ENCODE results near the gene NCAM2. TPM values are rescaled to one million over a fixed set of nuclear protein-coding genes. Genes with fewer than 3 reads are reported as not detected.

The NCAM2 gene
- total RNA-seq, 2 donors from 2014 or later, result 1.8 to 2.3 TPM

GRCh38 chr21:21247424-21247823 lies 249.2 kb downstream of the NCAM2 start:
- H3K36me3 ChIP-seq, result no peaks in the 10 kb centered on the region
- no peak for TF ChIP-seq CTCF (IDR thresholded peaks at IDR 0.05)

GRCh38 chr21:21262048-21262447 lies 263.8 kb downstream of the NCAM2 start:
- H3K27me3 ChIP-seq, result no peaks in the 10 kb centered on the region
- no peaks in the 10 kb centered on the region for H3K4me1 ChIP-seq
- DNase-seq (ENCODE audit: low spot score), result no peak
- no peak overlapping the region for H3K4me3 ChIP-seq
- no peaks in the 10 kb centered on the region for H3K36me3 ChIP-seq
- no peak for TF ChIP-seq CTCF (IDR thresholded peaks at IDR 0.05)
- H3K27ac ChIP-seq, result no peak overlapping the region
- no peaks in the 10 kb centered on the region for H3K9me3 ChIP-seq

More at GRCh38 chr21:21247424-21247823, 249.2 kb downstream of the NCAM2 start:
- H3K27me3 ChIP-seq, result no peaks in the 10 kb centered on the region
- no peaks in the 10 kb centered on the region for H3K9me3 ChIP-seq
- no peaks in the 10 kb centered on the region for H3K4me1 ChIP-seq
- no peak overlapping the region for H3K27ac ChIP-seq
- H3K4me3 ChIP-seq, result no peak overlapping the region
- no peak for DNase-seq (ENCODE audit: low spot score)

DNA sequence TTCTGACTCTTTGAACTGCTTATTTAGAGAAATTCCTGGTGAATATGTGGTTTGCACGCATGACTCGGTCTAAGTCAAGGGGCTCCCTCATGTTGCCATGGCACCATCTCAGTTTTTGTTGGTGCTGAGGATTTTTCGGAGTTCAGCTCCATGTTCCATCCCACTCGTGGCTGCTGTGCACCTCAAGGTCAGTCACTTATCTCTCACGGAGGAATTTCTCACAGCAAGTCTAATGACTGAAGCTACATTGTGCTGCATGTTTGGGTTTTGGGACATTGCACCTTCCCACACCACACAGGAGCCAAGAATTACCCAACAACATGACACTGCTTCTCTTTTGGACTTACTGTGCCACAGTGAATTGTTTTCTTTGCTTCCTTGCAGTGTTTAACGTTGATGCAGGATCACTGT lies 269.9 kb downstream of the NCAM2 start:
- H3K36me3 ChIP-seq, result no peaks in the 10 kb centered on the region
- no peak for DNase-seq (ENCODE audit: low spot score)
- no peak for TF ChIP-seq CTCF (IDR thresholded peaks at IDR 0.05)

DNA sequence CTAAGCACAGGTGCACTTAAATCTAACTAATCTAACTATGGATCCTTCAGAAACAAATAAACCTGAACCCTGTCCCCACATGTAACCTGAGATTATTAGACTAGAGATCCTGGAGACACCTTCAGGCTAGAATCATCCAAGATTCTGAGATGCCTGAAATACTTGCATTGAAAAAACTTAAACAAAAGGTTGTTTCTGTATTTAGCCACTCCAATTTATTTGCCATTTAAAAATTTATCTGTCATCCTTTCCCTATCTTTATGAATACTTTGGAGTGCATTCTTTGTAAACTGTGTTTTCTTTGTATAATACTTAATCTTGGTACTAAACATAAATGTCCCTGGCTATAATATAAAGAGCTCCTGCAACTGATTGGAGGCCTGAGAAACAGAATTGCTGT lies 270.7 kb downstream of the NCAM2 start:
- TF ChIP-seq CTCF (IDR thresholded peaks at IDR 0.05), result no peak
- no peaks in the 10 kb centered on the region for H3K27me3 ChIP-seq
- no peak overlapping the region for H3K4me3 ChIP-seq
- H3K4me1 ChIP-seq, result no peaks in the 10 kb centered on the region
- H3K27ac ChIP-seq, result no peak overlapping the region
- H3K36me3 ChIP-seq, result no peaks in the 10 kb centered on the region
- H3K9me3 ChIP-seq, result no peaks in the 10 kb centered on the region
- no peak for DNase-seq (ENCODE audit: low spot score)

More for the DNA sequence above, 269.9 kb downstream of the NCAM2 start:
- Histone ChIP-seq H3K4me3 (no peak overlapping the region), H3K4me1 (no peaks in the 10 kb centered on the region), H3K9me3 (no peaks in the 10 kb centered on the region), H3K27ac (no peak overlapping the region), H3K27me3 (no peaks in the 10 kb centered on the region)

DNA sequence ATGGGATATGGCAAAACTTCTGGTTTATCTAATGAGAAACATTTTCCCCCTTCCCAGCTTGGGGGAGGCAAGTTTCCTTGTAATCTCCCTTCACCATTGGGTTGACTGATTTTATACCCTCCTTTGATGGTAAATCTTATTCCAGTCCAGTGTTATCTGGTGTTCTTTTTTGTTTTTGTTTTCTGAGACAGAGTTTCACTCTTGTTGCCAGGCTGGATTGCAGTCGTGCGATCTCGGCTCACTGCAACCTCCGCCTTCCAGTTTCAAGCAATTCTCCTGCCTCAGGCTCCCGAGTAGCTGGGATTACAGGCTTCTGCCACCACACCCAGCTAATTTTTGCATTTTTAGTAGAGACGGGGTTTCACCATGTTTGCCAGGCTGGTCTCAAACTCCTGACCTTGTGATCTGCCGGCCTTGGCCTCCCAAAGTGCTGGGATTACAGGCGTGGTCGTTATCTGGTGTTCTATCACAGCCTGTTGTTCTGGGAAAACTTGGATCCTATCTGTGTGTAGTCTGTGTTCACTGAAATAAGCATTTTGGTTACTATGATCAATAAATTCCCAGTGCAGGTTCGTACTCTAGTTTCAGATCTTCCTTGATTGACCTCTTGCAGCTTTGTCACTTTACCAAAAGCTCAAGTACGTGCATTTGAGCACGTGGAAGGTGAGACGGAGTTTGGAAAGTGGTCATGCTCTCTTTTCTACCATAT lies 281.1 kb downstream of the NCAM2 start:
- Histone ChIP-seq H3K36me3 (no peaks in the 10 kb centered on the region), H3K9me3 (no peaks in the 10 kb centered on the region), H3K27me3 (no peaks in the 10 kb centered on the region), H3K4me1 (no peaks in the 10 kb centered on the region), H3K27ac (no peak overlapping the region), H3K4me3 (no peak overlapping the region)
- no peak for TF ChIP-seq CTCF (IDR thresholded peaks at IDR 0.05)
- DNase-seq (ENCODE audit: low spot score), result no peak

DNA sequence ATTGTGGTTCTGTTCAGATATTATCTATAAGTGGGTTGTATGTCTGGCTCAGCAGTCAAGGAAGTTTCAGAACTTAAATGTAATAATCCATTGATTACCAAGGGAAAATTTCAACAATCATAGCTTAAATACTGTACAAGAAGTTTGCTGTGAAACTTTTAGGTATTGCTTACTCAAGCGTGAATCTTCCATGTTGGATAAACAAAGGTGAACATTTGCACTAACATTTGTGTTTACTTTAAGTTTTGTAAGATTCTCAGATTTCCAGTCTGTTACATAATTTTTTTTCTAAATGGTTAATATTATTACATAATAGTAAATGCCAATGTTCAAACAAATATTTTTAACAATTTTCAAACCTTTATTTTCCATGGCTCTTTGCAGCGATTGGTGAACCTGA lies 285.6 kb downstream of the NCAM2 start:
- H3K27me3 ChIP-seq, result no peaks in the 10 kb centered on the region
- no peak overlapping the region for H3K27ac ChIP-seq
- H3K9me3 ChIP-seq, result no peaks in the 10 kb centered on the region
- no peak for DNase-seq (ENCODE audit: low spot score)
- H3K36me3 ChIP-seq, result no peaks in the 10 kb centered on the region
- no peak for TF ChIP-seq CTCF (IDR thresholded peaks at IDR 0.05)
- H3K4me3 ChIP-seq, result no peak overlapping the region
- H3K4me1 ChIP-seq, result no peaks in the 10 kb centered on the region

Measured in right atrium auricular region (tissue), 2 donors.